Osteoblast (primary cell): ENCODE results near the gene AHI1. TPM values are rescaled to one million over a fixed set of nuclear protein-coding genes. Genes with fewer than 3 reads are reported as not detected.

Experiments
- DNase-seq: peaks from one replicate; pipeline ENCODE4 v3.0.0; 2011; ENCODE audit warnings: low spot score, mixed read lengths; ENCODE audit not compliant: insufficient read length; ENCODE audit errors: missing footprints
- H2AFZ ChIP-seq: 2 replicates; pipeline ENCODE4 v1.6.0; 2011; ENCODE audit warnings: mild to moderate bottlenecking, low read length
- H3K27ac ChIP-seq: 2 replicates; pipeline ENCODE4 v1.5.1; 2011; ENCODE audit warnings: mild to moderate bottlenecking, low read depth, low read length, moderate library complexity
- H3K27me3 ChIP-seq: 2 replicates; pipeline ENCODE4 v1.6.0; 2012; ENCODE audit warnings: mild to moderate bottlenecking, control low read depth, inconsistent platforms, low read length, moderate library complexity; ENCODE audit not compliant: insufficient read depth
- H3K36me3 ChIP-seq: 2 replicates; pipeline ENCODE4 v1.5.1; 2011; ENCODE audit warnings: mild to moderate bottlenecking, low read length, control low read depth, moderate library complexity; ENCODE audit not compliant: insufficient read depth
- H3K4me1 ChIP-seq: 2 replicates; pipeline ENCODE4 v1.5.1; 2011; ENCODE audit warnings: mild to moderate bottlenecking, low read length, control low read depth, moderate library complexity; ENCODE audit not compliant: insufficient read depth
- H3K4me2 ChIP-seq: 2 replicates; pipeline ENCODE4 v1.6.0; 2011; ENCODE audit warnings: mild to moderate bottlenecking, low read length; ENCODE audit not compliant: insufficient read depth
- H3K4me3 ChIP-seq: fragments of 200-600 bp; sonication (generic); 3 replicates; pipeline ENCODE4 v1.5.1; 2012; ENCODE audit warnings: mild to moderate bottlenecking, low read length, inconsistent platforms; ENCODE audit not compliant: insufficient read depth
- H3K79me2 ChIP-seq: 2 replicates; pipeline ENCODE4 v1.6.0; 2012; ENCODE audit warnings: mild to moderate bottlenecking, low read length, control low read depth, inconsistent platforms; ENCODE audit not compliant: insufficient read depth
- H3K9me3 ChIP-seq: 2 replicates; pipeline ENCODE4 v1.5.1; 2011; ENCODE audit warnings: low read depth, low read length, control low read depth
- H4K20me1 ChIP-seq: 2 replicates; pipeline ENCODE4 v1.6.0; 2012; ENCODE audit warnings: mild to moderate bottlenecking, low read length, control low read depth; ENCODE audit not compliant: insufficient read depth
- CTCF ChIP-seq: IDR thresholded peaks from 2 replicates; pipeline ENCODE4 v1.5.1; 2011; ENCODE audit warnings: mild to moderate bottlenecking, low read depth, low read length, moderate library complexity; ENCODE audit errors: extremely low read depth
- total RNA-seq: library from RNA; depleted of rRNA; stranded (reverse); fragments of >200 nt; gene quantifications from 2 replicates; pipeline ENCODE4 v1.2.3, GENCODE V29; 2012

Gene AHI1
- total RNA-seq, 1 donor: 50.3 TPM

DNA sequence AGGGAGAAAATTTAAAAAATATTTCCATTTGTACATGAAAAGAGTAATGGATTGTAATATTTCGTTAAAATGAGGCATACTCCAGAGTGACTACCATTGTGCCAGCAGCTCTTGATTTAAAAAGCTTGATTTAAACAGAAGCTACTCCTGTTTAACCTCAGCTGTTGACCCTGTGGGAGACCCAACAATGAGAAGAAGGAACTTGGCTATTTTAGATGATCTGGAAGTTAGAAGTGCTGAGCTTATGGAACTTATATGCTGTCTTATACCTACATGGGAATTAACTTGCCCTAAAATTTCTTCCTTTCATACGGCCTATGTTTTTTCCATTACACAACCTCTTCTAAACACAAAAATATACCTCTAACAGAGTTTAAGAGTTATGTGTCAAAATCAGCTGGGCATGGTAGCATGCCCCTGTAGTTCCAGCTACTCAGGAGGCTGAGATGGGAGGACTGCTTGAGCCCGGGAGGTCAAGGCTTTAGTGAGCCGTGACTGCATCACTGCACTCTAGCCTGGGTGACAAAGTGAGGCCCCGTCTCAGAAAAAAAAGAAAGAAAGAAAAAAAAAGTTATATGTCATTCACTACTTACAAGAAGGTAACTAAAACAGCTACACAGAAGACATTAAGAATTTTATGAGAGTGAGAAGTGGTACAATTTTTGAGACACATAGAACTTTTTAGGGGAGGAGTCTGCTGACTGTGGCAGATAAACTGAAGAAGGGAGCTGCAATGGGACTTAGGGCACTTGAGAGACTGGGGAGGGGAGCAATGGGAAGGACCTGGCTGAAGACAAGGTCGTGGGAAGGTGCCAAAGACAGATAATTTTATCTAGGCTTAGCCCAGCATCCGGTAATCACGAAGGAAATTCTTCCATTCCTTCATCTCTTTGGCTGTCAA, 176.6 kb downstream of the AHI1 start:
- no peaks in the 10 kb centered on the region for H3K4me1 ChIP-seq
- H3K27me3 ChIP-seq: no peaks in the 10 kb centered on the region
- no peak for TF ChIP-seq CTCF

GRCh38 chr6:135319819-135320218, 177.7 kb downstream of the AHI1 start:
- Histone ChIP-seq H3K4me2 (no peak overlapping the region), H3K9me3 (no peaks in the 10 kb centered on the region), H4K20me1 (no peaks in the 10 kb centered on the region), H3K27me3 (no peaks in the 10 kb centered on the region), H3K36me3 (peaks cover 15% of the 10 kb centered on the region), H3K27ac (no peak overlapping the region), H2AFZ (no peak overlapping the region), H3K4me3 (no peak overlapping the region), H3K79me2 (no peaks in the 10 kb centered on the region), H3K4me1 (no peaks in the 10 kb centered on the region)
- no peak for TF ChIP-seq CTCF
- no peak for DNase-seq

More for the DNA sequence above, 176.6 kb downstream of the AHI1 start:
- H3K36me3 ChIP-seq: peaks cover 15% of the 10 kb centered on the region
- no peaks in the 10 kb centered on the region for H3K79me2 ChIP-seq
- H3K9me3 ChIP-seq: no peaks in the 10 kb centered on the region
- H3K27ac ChIP-seq: no peak overlapping the region
- no peak overlapping the region for H2AFZ ChIP-seq
- DNase-seq: no peak
- no peak overlapping the region for H3K4me3 ChIP-seq
- no peaks in the 10 kb centered on the region for H4K20me1 ChIP-seq
- H3K4me2 ChIP-seq: no peak overlapping the region

GRCh38 chr6:135318738-135319469, 178.6 kb downstream of the AHI1 start:
- Histone ChIP-seq H2AFZ (no peak overlapping the region), H3K36me3 (peaks cover 18% of the 10 kb centered on the region), H3K4me2 (no peak overlapping the region), H3K27me3 (no peaks in the 10 kb centered on the region), H3K4me1 (no peaks in the 10 kb centered on the region), H3K9me3 (no peaks in the 10 kb centered on the region), H3K79me2 (no peaks in the 10 kb centered on the region), H4K20me1 (no peaks in the 10 kb centered on the region), H3K27ac (no peak overlapping the region), H3K4me3 (no peak overlapping the region)
- DNase-seq: no peak
- no peak for TF ChIP-seq CTCF

GRCh38 chr6:135314543-135314942, 183.0 kb downstream of the AHI1 start:
- Histone ChIP-seq H3K4me3 (no peak overlapping the region), H3K27me3 (no peaks in the 10 kb centered on the region), H3K4me2 (no peak overlapping the region), H3K36me3 (peaks cover 22% of the 10 kb centered on the region), H3K9me3 (no peaks in the 10 kb centered on the region), H3K79me2 (no peaks in the 10 kb centered on the region), H4K20me1 (no peaks in the 10 kb centered on the region), H2AFZ (no peak overlapping the region), H3K27ac (no peak overlapping the region), H3K4me1 (no peaks in the 10 kb centered on the region)
- no peak for DNase-seq
- TF ChIP-seq CTCF: no peak
